A549 treated with Mapracorat at 1 μM for 4 hours (cell line): ENCODE measurements around the gene ARHGEF12. TPM values are rescaled to one million over a fixed set of nuclear protein-coding genes. Genes with fewer than 3 reads are reported as not detected.

Source experiments
- total RNA-seq: library from RNA; stranded (reverse); fragments of 200-300 nt; extraction: Qiagen RNA extraction; gene quantifications from 5 replicates; pipeline ENCODE4 v1.2.3, GENCODE V29; 2022

The ARHGEF12 gene
- 11.8 to 16.1 TPM (median 14.2 TPM) in 5 replicates for total RNA-seq

GRCh38 chr11:120335908-120336640 is at the start of gene ARHGEF12:
Gene ARHGEF12 (plus strand): TSS chr11:120336413. CDS start chr11:120337244, 831 bp downstream.

GRCh38 chr11:120324932-120325810 is 11.0 kb upstream of the ARHGEF12 start, which contains the start of gene TLCD5:
Gene TLCD5 (plus strand): TSS chr11:120325299. CDS start chr11:120327442, 2,143 bp downstream.

GRCh38 chr11:120511116-120511819 is 175.1 kb downstream of the ARHGEF12 start, which contains the start of gene GRIK4:
Gene GRIK4 (plus strand): TSS chr11:120511748. CDS start chr11:120660319, 148,571 bp downstream.

Other genes starting within 250 kb of the ARHGEF12 start
- gene TRIM29, start 198.3 kb upstream of the ARHGEF12 start, total RNA-seq = 19.3 to 24.1 TPM (median 22.6 TPM) in 5 replicates
- gene OAF, start 125.4 kb upstream of the ARHGEF12 start, total RNA-seq = 7.7 to 11.5 TPM (median 10.8 TPM) in 5 replicates
- not detected in 5 replicates for gene POU2F3, start 96.3 kb upstream of the ARHGEF12 start, total RNA-seq
- 5.3 to 7.9 TPM (median 7.0 TPM) in 5 replicates for gene TLCD5, start 11.1 kb upstream of the ARHGEF12 start, total RNA-seq
- not detected in 5 replicates for gene GRIK4, start 175.3 kb downstream of the ARHGEF12 start, total RNA-seq